Loucy (cell line): ENCODE results near the gene SGPL1.

Experiments used
- H2AFZ ChIP-seq: fragments of 200-600 bp; sonication (generic); 2 replicates; pipeline ENCODE4 v1.6.0; 2016; ENCODE audit warnings: antibody characterized with exemption, mild to moderate bottlenecking, low read length, moderate library complexity
- H3F3A ChIP-seq: fragments of 200-600 bp; 2 replicates; pipeline ENCODE4 v1.6.0; 2016; ENCODE audit warnings: antibody characterized with exemption, low read depth, mild to moderate bottlenecking
- H3K27me3 ChIP-seq: fragments of 200-600 bp; sonication (generic); 2 replicates; pipeline ENCODE4 v1.6.1; 2014; ENCODE audit warnings: low read length, mild to moderate bottlenecking; ENCODE audit not compliant: insufficient read depth, poor library complexity, severe bottlenecking
- H3K36me3 ChIP-seq: fragments of 200-600 bp; sonication (generic); 2 replicates; pipeline ENCODE4 v1.6.1; 2016; ENCODE audit warnings: low read length; ENCODE audit not compliant: insufficient read depth
- H3K4me1 ChIP-seq: fragments of 200-600 bp; sonication (generic); 2 replicates; pipeline ENCODE4 v1.5.1; 2014; ENCODE audit warnings: low read length, mild to moderate bottlenecking; ENCODE audit not compliant: insufficient read depth, poor library complexity, severe bottlenecking
- H3K4me2 ChIP-seq: fragments of 200-600 bp; sonication (generic); 2 replicates; pipeline ENCODE4 v1.6.0; 2014; ENCODE audit warnings: antibody characterized with exemption, low read length, low read depth, mild to moderate bottlenecking; ENCODE audit not compliant: poor library complexity, severe bottlenecking
- H3K4me3 ChIP-seq: fragments of 200-600 bp; sonication (generic); 2 replicates; pipeline ENCODE4 v1.5.1; 2014; ENCODE audit warnings: low read length, mild to moderate bottlenecking, mixed read lengths; ENCODE audit not compliant: poor library complexity, severe bottlenecking
- H3K79me2 ChIP-seq: fragments of 200-600 bp; sonication (generic); 2 replicates; pipeline ENCODE4 v1.6.1; 2014; ENCODE audit warnings: low read length; ENCODE audit not compliant: insufficient read depth
- H3K9ac ChIP-seq: fragments of 200-600 bp; sonication (generic); 2 replicates; pipeline ENCODE4 v1.6.0; 2014; ENCODE audit warnings: mild to moderate bottlenecking, low read depth, low read length, moderate library complexity; ENCODE audit not compliant: poor library complexity, severe bottlenecking
- H3K9me2 ChIP-seq: fragments of 200-600 bp; sonication (generic); replicated peaks from 2 replicates; pipeline ENCODE4 v1.6.1; 2016; ENCODE audit warnings: low read depth, low read length, mixed read lengths
- H3K9me3 ChIP-seq: fragments of 200-600 bp; sonication (generic); 2 replicates; pipeline ENCODE4 v1.6.1; 2014; ENCODE audit warnings: mild to moderate bottlenecking, antibody characterized with exemption, low read length, low read depth; ENCODE audit not compliant: insufficient read depth
- H4K20me1 ChIP-seq: fragments of 200-600 bp; sonication (generic); 2 replicates; pipeline ENCODE4 v1.6.0; 2014; ENCODE audit warnings: antibody characterized with exemption, low read length, mild to moderate bottlenecking; ENCODE audit not compliant: insufficient read depth, poor library complexity, severe bottlenecking
- EZH2phosphoT487 ChIP-seq: fragments of 200-600 bp; IDR thresholded peaks from 2 replicates; pipeline ENCODE4 v1.6.1; 2018; ENCODE audit warnings: antibody characterized with exemption, mild to moderate bottlenecking, moderate library complexity, borderline replicate concordance
- TF ChIP-seq, protein P1 (sequence below): fragments of 200-600 bp; sonication (generic); conservative IDR thresholded peaks from 2 replicates; pipeline ENCODE4 v1.5.1; 2014; ENCODE audit warnings: mild to moderate bottlenecking, antibody characterized with exemption, low read length

Gene SGPL1

DNA sequence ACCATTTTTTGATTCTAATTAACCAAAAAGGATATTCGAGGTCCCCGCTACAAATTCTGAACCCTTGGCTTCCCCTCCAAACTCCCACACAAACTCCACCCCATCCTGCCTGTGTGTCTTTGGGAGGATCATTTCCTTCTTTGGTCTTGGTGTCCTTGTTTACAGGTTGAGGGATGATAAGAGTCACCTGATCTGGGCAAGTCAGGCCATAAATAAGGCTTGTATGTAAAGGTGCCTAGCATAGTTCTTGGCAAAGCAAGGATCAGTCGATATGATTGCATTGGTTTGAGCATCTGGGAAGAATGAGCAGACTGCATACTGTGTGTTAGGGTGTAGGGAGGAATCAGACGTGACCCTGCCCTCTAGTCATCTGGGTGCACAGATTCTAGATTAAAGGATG lies 1.6 kb upstream of the SGPL1 start:
- H3K9me3 ChIP-seq: no peaks in the 10 kb centered on the region
- H3K4me2 ChIP-seq: no peak overlapping the region
- no peaks in the 10 kb centered on the region for H4K20me1 ChIP-seq
- TF ChIP-seq EZH2phosphoT487: no peak
- TF ChIP-seq, protein P1, sequence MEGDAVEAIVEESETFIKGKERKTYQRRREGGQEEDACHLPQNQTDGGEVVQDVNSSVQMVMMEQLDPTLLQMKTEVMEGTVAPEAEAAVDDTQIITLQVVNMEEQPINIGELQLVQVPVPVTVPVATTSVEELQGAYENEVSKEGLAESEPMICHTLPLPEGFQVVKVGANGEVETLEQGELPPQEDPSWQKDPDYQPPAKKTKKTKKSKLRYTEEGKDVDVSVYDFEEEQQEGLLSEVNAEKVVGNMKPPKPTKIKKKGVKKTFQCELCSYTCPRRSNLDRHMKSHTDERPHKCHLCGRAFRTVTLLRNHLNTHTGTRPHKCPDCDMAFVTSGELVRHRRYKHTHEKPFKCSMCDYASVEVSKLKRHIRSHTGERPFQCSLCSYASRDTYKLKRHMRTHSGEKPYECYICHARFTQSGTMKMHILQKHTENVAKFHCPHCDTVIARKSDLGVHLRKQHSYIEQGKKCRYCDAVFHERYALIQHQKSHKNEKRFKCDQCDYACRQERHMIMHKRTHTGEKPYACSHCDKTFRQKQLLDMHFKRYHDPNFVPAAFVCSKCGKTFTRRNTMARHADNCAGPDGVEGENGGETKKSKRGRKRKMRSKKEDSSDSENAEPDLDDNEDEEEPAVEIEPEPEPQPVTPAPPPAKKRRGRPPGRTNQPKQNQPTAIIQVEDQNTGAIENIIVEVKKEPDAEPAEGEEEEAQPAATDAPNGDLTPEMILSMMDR: no peak
- peaks cover 22% of the 10 kb centered on the region for H3K4me1 ChIP-seq
- H3K9me2 ChIP-seq: no peaks in the 10 kb centered on the region
- H3K36me3 ChIP-seq: no peaks in the 10 kb centered on the region
- H3K9ac ChIP-seq: no peak overlapping the region
- H3F3A ChIP-seq: no peaks in the 10 kb centered on the region
- H3K4me3 ChIP-seq: no peak overlapping the region
- no peak overlapping the region for H2AFZ ChIP-seq
- no peaks in the 10 kb centered on the region for H3K27me3 ChIP-seq
- H3K79me2 ChIP-seq: no peaks in the 10 kb centered on the region

DNA sequence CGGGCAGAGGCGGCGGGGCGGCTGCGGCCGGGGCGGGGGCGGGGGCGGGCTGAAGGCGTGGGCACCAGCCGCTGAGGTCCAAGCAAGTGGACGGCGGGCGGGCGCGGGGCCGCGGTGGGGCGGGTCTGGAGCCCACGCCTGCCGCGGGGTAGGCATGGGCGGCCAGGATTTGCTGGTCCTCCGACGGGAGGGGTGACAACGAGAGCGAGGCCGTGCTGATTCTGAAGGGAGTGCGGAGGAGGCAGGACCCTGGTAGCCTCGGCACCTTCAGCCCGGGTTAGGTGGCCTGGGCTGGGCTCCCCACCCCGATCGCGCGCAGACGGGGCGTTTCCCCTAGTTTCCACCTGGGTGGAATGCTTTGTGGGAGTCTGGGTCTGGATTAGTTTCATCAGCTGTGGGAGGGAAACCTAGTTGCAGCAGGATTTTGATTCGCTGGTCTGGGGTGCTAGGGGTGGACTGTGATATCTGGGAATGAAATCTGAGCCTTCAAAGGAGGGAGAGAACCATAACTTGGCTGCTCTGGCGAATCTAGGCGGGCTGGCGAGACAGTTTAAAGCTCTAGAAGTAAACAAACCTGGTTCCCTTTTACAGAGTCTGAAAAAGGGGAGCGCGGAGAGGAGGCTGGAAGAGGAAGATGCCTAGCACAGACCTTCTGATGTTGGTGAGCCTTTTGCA lies 609 bp downstream of the SGPL1 start:
- H3K4me1 ChIP-seq: peaks cover 17% of the 10 kb centered on the region
- H3K36me3 ChIP-seq: no peaks in the 10 kb centered on the region
- peak overlapping the region; percentile 59 for H2AFZ ChIP-seq
- H4K20me1 ChIP-seq: no peaks in the 10 kb centered on the region
- H3K9me3 ChIP-seq: no peaks in the 10 kb centered on the region
- no peaks in the 10 kb centered on the region for H3K27me3 ChIP-seq
- peak overlapping the region; percentile 81 for H3K4me3 ChIP-seq
- no peaks in the 10 kb centered on the region for H3F3A ChIP-seq
- peak overlapping the region; percentile 78 for H3K4me2 ChIP-seq
- H3K9ac ChIP-seq: peak overlapping the region; percentile 72
- H3K79me2 ChIP-seq: no peaks in the 10 kb centered on the region
- no peaks in the 10 kb centered on the region for H3K9me2 ChIP-seq
- TF ChIP-seq, protein P1: no peak
- no peak for TF ChIP-seq EZH2phosphoT487

DNA sequence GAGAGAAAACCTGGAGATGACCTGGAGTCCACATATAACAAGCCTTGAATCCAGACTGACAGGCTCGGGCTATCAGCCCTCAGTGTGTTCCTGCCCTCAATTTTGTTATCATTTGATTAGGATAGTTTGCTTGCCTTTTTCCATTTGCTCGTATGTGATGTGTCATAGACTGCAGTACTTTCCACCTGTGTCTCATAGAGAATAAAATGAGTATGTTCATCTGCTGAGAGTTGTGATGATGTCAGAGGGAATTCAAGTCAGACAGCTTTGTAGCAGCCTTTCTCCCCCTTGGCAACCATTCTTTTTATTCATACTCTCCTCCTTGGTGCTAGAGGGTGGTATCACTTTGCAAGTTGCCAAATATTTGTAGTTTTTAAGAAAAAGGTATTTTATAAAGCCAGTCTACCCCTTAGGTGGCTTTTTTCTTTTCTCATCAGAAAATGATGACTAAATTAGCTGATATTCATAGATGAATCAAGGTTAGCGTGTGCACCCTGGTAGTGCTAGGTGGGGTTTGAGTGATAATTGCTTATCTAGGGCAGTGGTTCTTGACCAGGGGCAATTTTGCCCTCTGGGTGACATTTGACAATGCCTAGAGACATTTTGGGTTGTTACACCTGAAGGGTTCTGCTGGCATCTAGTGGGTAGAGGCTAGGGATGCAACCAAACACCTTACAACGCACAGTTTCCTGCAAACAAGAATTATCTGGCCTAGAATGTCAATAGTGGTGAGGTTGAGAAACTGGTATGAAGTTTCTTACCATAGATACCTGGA lies 5.4 kb downstream of the SGPL1 start:
- H3K9me2 ChIP-seq: no peaks in the 10 kb centered on the region
- H3F3A ChIP-seq: no peaks in the 10 kb centered on the region
- TF ChIP-seq, protein P1: peak; percentile 64
- TF ChIP-seq EZH2phosphoT487: no peak
- no peaks in the 10 kb centered on the region for H3K36me3 ChIP-seq
- no peaks in the 10 kb centered on the region for H3K27me3 ChIP-seq
- no peaks in the 10 kb centered on the region for H4K20me1 ChIP-seq
- H3K4me1 ChIP-seq: peaks cover 17% of the 10 kb centered on the region
- no peak overlapping the region for H3K4me2 ChIP-seq
- no peak overlapping the region for H3K9ac ChIP-seq
- no peak overlapping the region for H3K4me3 ChIP-seq
- H3K9me3 ChIP-seq: no peaks in the 10 kb centered on the region
- no peak overlapping the region for H2AFZ ChIP-seq
- H3K79me2 ChIP-seq: no peaks in the 10 kb centered on the region
